GM19023 (cell line): ENCODE data around the gene RBBP8.

ENCODE experiments used
- ATAC-seq: cut with Tn5 transposase; IDR thresholded peaks from one replicate; pipeline ENCODE4 v1.9.1; 2021; ENCODE audit warnings: mild to moderate bottlenecking, moderate library complexity; ENCODE audit not compliant: unreplicated experiment

The RBBP8 gene

GRCh38 chr18:23059541-23060465 lies 126.7 kb downstream of the RBBP8 start:
- no peak for ATAC-seq

- no peak for ATAC-seq
Observed at GRCh38 chr18:23062011-23062410, 128.9 kb downstream of the RBBP8 start.

GRCh38 chr18:23063502-23063901 lies 130.4 kb downstream of the RBBP8 start:
- no peak for ATAC-seq

GRCh38 chr18:23065234-23065806 lies 132.2 kb downstream of the RBBP8 start:
- ATAC-seq, result no peak

- no peak for ATAC-seq
Observed at GRCh38 chr18:23066060-23066459, 132.9 kb downstream of the RBBP8 start.

- no peak for ATAC-seq
Observed at GRCh38 chr18:23066504-23067039, 133.4 kb downstream of the RBBP8 start.

- ATAC-seq, result no peak
Observed at GRCh38 chr18:23067236-23067635, 134.1 kb downstream of the RBBP8 start.

GRCh38 chr18:23068011-23068410 lies 134.9 kb downstream of the RBBP8 start:
- no peak for ATAC-seq

- ATAC-seq, result no peak
Observed at GRCh38 chr18:23068570-23069310, 135.6 kb downstream of the RBBP8 start.

- no peak for ATAC-seq
Observed at GRCh38 chr18:23069481-23069880, 136.4 kb downstream of the RBBP8 start.

GRCh38 chr18:23069898-23070297 lies 136.8 kb downstream of the RBBP8 start:
- ATAC-seq, result no peak

- peak; percentile 98 for ATAC-seq
Observed at GRCh38 chr18:23071285-23071684, 138.2 kb downstream of the RBBP8 start.

GRCh38 chr18:23072079-23072478 lies 139.0 kb downstream of the RBBP8 start:
- ATAC-seq, result no peak

- no peak for ATAC-seq
Observed at GRCh38 chr18:23073996-23074606, 141.0 kb downstream of the RBBP8 start.
